ENCODE data around the gene SPPL2A. TPM values are rescaled to one million over a fixed set of nuclear protein-coding genes. Genes with fewer than 3 reads are reported as not detected.
A peak's percentile ranks its signal among the peaks of the same experiment; 100 is the strongest.

SPPL2A gene, protein sequence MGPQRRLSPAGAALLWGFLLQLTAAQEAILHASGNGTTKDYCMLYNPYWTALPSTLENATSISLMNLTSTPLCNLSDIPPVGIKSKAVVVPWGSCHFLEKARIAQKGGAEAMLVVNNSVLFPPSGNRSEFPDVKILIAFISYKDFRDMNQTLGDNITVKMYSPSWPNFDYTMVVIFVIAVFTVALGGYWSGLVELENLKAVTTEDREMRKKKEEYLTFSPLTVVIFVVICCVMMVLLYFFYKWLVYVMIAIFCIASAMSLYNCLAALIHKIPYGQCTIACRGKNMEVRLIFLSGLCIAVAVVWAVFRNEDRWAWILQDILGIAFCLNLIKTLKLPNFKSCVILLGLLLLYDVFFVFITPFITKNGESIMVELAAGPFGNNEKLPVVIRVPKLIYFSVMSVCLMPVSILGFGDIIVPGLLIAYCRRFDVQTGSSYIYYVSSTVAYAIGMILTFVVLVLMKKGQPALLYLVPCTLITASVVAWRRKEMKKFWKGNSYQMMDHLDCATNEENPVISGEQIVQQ
- total RNA-seq (100 to 1,000 TPM in 1 of 2 donors, 10 to 100 TPM in 1; 67.5 to 135 TPM), polyA plus RNA-seq (100 to 1,000 TPM in 1 of 2 donors, 10 to 100 TPM in 1; 85.1 to 101 TPM)

GRCh38 chr15:50765195-50765967 lies at the start of gene SPPL2A:
Gene SPPL2A (minus strand): TSS chr15:50765706. CDS start chr15:50765533, 173 bp downstream.
- H3K27ac ChIP-seq (ENCODE audit: low read depth in 1 of 2, low read length in 2 of 2): peak within 1 kb of the TSS; percentile 97 to 98
- H3K27me3 ChIP-seq (ENCODE audit: control insufficient read depth in 4 of 4, insufficient read depth in 4 of 4, low read length in 3 of 4): no peaks in the 10 kb centered on the region
- peak; percentile 82 for DNase-seq (ENCODE audit: low spot score)
- peak; percentile 17 for TF ChIP-seq YY1 (IDR thresholded peaks at IDR 0.05)
- no peak for TF ChIP-seq HNF4G (IDR thresholded peaks at IDR 0.05)
- peak; percentile 48 to 56 for TF ChIP-seq EGR1 (IDR thresholded peaks at IDR 0.05; ENCODE audit: low read depth in 2 of 2)
- peak in 1 of 2 donors; percentile 54 for TF ChIP-seq RXRA (IDR thresholded peaks at IDR 0.05)
- TF ChIP-seq JUND (IDR thresholded peaks at IDR 0.05): peak; percentile 13 to 57
- TF ChIP-seq GABPA (IDR thresholded peaks at IDR 0.05 in 1 of 2, conservative IDR thresholded peaks at IDR 0.05 in 1 of 2): peak; percentile 54 to 85
- TF ChIP-seq RAD21 (IDR thresholded peaks at IDR 0.05): peak in 1 of 2 donors; percentile 16
- TF ChIP-seq HNF4A (conservative IDR thresholded peaks at IDR 0.05): peak; percentile 11 to 29
- TF ChIP-seq ZBTB33 (IDR thresholded peaks at IDR 0.05): no peak
- TF ChIP-seq SP1 (IDR thresholded peaks at IDR 0.05): peak; percentile 25
- TF ChIP-seq NR2F2 (IDR thresholded peaks at IDR 0.05): no peak
- TF ChIP-seq REST (IDR thresholded peaks at IDR 0.05): no peak
- TF ChIP-seq MAX (IDR thresholded peaks at IDR 0.05): no peak
- H3K9me3 ChIP-seq (ENCODE audit: control insufficient read depth in 4 of 4, low read length in 3 of 4): no peaks in the 10 kb centered on the region
- under 1% methylated on average over 77 of the region's 77 CpGs for WGBS
- H3K36me3 ChIP-seq (ENCODE audit: control insufficient read depth in 4 of 4, insufficient read depth in 3 of 4, low read depth in 1 of 4, low read length in 3 of 4): no peaks in the 10 kb centered on the region
- peak within 1 kb of the TSS; percentile 81 to 94 for H3K9ac ChIP-seq (ENCODE audit: low read depth in 1 of 2, low read length in 2 of 2)
- H3K4me1 ChIP-seq (ENCODE audit: control insufficient read depth in 4 of 4, insufficient read depth in 4 of 4, low read length in 3 of 4): peaks cover 3 to 25% (median 8%) of the 10 kb centered on the region in 4 donors
- H3K4me3 ChIP-seq (ENCODE audit: low read depth in 1 of 3, low read length in 3 of 3): peak within 1 kb of the TSS; percentile 62 to 97 (median 81)

DNA sequence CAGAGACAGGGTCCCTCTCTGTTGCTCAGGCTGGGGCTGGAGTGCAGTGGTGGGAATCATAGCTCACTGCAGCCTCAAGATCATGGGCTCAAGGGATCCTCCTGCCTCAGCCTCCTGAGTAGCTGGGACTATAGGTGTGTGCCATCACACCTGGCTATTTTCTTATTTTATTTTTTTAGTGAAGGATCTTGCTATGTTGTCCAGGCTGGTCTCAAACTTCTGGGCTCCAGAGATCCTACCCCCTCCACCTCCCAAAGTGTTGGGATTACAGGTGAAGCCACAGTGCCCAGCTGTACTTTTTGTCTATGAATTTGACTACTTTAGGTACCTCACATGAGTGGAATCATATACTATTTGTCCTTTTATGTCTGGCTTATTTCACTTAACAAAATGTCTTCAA lies 49.1 kb upstream of the SPPL2A start:
- TF ChIP-seq MAX (IDR thresholded peaks at IDR 0.05) (no peak), FOXA2 (IDR thresholded peaks at IDR 0.05) (no peak), ZBTB33 (IDR thresholded peaks at IDR 0.05) (no peak), EGR1 (IDR thresholded peaks at IDR 0.05; ENCODE audit: low read depth in 2 of 2) (no peak), HNF4G (IDR thresholded peaks at IDR 0.05) (no peak), YY1 (IDR thresholded peaks at IDR 0.05) (no peak), FOXA1 (IDR thresholded peaks at IDR 0.05) (no peak), RAD21 (IDR thresholded peaks at IDR 0.05) (no peak), GABPA (IDR thresholded peaks at IDR 0.05 in 1 of 2, conservative IDR thresholded peaks at IDR 0.05 in 1 of 2) (no peak)
- TF ChIP-seq, protein P1, sequence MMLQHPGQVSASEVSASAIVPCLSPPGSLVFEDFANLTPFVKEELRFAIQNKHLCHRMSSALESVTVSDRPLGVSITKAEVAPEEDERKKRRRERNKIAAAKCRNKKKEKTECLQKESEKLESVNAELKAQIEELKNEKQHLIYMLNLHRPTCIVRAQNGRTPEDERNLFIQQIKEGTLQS (IDR thresholded peaks at IDR 0.05): no peak
- TF ChIP-seq, protein P2, sequence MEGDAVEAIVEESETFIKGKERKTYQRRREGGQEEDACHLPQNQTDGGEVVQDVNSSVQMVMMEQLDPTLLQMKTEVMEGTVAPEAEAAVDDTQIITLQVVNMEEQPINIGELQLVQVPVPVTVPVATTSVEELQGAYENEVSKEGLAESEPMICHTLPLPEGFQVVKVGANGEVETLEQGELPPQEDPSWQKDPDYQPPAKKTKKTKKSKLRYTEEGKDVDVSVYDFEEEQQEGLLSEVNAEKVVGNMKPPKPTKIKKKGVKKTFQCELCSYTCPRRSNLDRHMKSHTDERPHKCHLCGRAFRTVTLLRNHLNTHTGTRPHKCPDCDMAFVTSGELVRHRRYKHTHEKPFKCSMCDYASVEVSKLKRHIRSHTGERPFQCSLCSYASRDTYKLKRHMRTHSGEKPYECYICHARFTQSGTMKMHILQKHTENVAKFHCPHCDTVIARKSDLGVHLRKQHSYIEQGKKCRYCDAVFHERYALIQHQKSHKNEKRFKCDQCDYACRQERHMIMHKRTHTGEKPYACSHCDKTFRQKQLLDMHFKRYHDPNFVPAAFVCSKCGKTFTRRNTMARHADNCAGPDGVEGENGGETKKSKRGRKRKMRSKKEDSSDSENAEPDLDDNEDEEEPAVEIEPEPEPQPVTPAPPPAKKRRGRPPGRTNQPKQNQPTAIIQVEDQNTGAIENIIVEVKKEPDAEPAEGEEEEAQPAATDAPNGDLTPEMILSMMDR (IDR thresholded peaks at IDR 0.05; ENCODE audit: low read depth, low read length, missing input control): no peak
- no peaks in the 10 kb centered on the region for H3K36me3 ChIP-seq (ENCODE audit: control insufficient read depth in 4 of 4, insufficient read depth in 3 of 4, low read depth in 1 of 4, low read length in 3 of 4)
- no peaks in the 10 kb centered on the region for H3K27me3 ChIP-seq (ENCODE audit: control insufficient read depth in 4 of 4, insufficient read depth in 4 of 4, low read length in 3 of 4)
- H3K27ac ChIP-seq (ENCODE audit: low read depth in 1 of 2, low read length in 2 of 2): no peak overlapping the region
- no peak for DNase-seq (ENCODE audit: low spot score)
- H3K9me3 ChIP-seq (ENCODE audit: control insufficient read depth in 4 of 4, low read length in 3 of 4): no peaks in the 10 kb centered on the region
- H3K9ac ChIP-seq (ENCODE audit: low read depth in 1 of 2, low read length in 2 of 2): no peak overlapping the region
- H3K4me1 ChIP-seq (ENCODE audit: control insufficient read depth in 4 of 4, insufficient read depth in 4 of 4, low read length in 3 of 4): no peaks in the 10 kb centered on the region
- H3K4me3 ChIP-seq (ENCODE audit: low read depth in 1 of 3, low read length in 3 of 3): no peak overlapping the region

All from liver (tissue), 9 donors.